PFSK-1 (cell line): ENCODE results near the gene HRH3.

ENCODE experiments used
- POLR2AphosphoS5 ChIP-seq: IDR thresholded peaks from 2 replicates; pipeline ENCODE4 v1.6.1; 2012; ENCODE audit warnings: low read depth, mild to moderate bottlenecking, control low read depth, low read length, moderate library complexity
- REST ChIP-seq, 2 experiments: IDR thresholded peaks; 2 replicates each; pipeline versions ENCODE4 v1.6.1 to v1.8.0; 2011 to 2012; ENCODE audit warnings: low read depth in 2 of 2, low read length in 2 of 2, control low read depth in 1 of 2, inconsistent platforms in 1 of 2, mild to moderate bottlenecking in 1 of 2, moderate library complexity in 1 of 2; ENCODE audit not compliant: insufficient read depth in 1 of 2
- SIN3A ChIP-seq: IDR thresholded peaks from 2 replicates; pipeline ENCODE4 v1.6.1; 2012; ENCODE audit warnings: mild to moderate bottlenecking, low read length, moderate library complexity, borderline replicate concordance; ENCODE audit not compliant: insufficient read depth
- TAF1 ChIP-seq: IDR thresholded peaks from 2 replicates; pipeline ENCODE4 v1.6.1; 2012; ENCODE audit warnings: low read length, control low read depth, borderline replicate concordance; ENCODE audit not compliant: insufficient read depth

- TF ChIP-seq REST (IDR thresholded peaks at IDR 0.05; ENCODE audit: insufficient read depth in 1 of 2, low read depth in 2 of 2, low read length in 2 of 2) (no peak), TAF1 (no peak), POLR2AphosphoS5 (no peak), SIN3A (no peak)
Observed at GRCh38 chr20:62168890-62169435, 51.1 kb downstream of the HRH3 start.
